Lower leg skin (tissue), 4 donors: ENCODE measurements around the gene TLCD3A. TPM values are rescaled to one million over a fixed set of nuclear protein-coding genes. Genes with fewer than 3 reads are reported as not detected.
"Not testable (repeated sequence)": the region's sequence is repeated elsewhere in the genome, so short reads cannot be mapped to it uniquely, and the experiment has no call there.

Experiments used
- DNase-seq, 2 donors: peaks; one replicate each; pipeline ENCODE4 v3.0.0-alpha.2; 2019; ENCODE audit warnings: low spot score in 2 of 2
- H3K4me3 ChIP-seq: fragments of 200-600 bp; sonication (generic); 2 replicates; pipeline ENCODE4 v1.5.1; 2017; ENCODE audit warnings: mild to moderate bottlenecking, low read depth; ENCODE audit not compliant: poor library complexity, severe bottlenecking
- CTCF ChIP-seq, 3 donors: fragments of 450-650 bp; IDR thresholded peaks; one replicate each; pipeline ENCODE4 v1.5.1; 2016; ENCODE audit warnings: antibody characterized with exemption in 3 of 3, mild to moderate bottlenecking in 3 of 3, moderate library complexity in 2 of 3
- POLR2A ChIP-seq, 2 donors: fragments of 450-650 bp; IDR thresholded peaks; one replicate each; pipeline ENCODE4 v1.6.1; 2016 to 2017; ENCODE audit warnings: antibody characterized with exemption in 2 of 2, mild to moderate bottlenecking in 1 of 2, moderate library complexity in 1 of 2
- whole genome bisulfite sequencing, 2 donors: methylation state at CpG; one replicate each; pipeline ENCODE4 v1.1.5; 2018; 5-methylcytosine and 5-hydroxymethylcytosine counted together
- intact Hi-C: fragments of 100-400 bp; cut with DNase I; formaldehyde crosslinking; loops from one replicate; pipeline ENCODE4 v1.15.0; 2023; ENCODE audit warnings: low total_unique reads
- total RNA-seq, 4 donors: library from RNA; depleted of rRNA; stranded (reverse); fragments of >200 nt; gene quantifications; one replicate each; pipeline ENCODE4 v1.1.0, GENCODE V29; 2016

Gene TLCD3A
- total RNA-seq, 4 donors from 2014 or later, result 75.2 to 111 (median 78.8) TPM

DNA sequence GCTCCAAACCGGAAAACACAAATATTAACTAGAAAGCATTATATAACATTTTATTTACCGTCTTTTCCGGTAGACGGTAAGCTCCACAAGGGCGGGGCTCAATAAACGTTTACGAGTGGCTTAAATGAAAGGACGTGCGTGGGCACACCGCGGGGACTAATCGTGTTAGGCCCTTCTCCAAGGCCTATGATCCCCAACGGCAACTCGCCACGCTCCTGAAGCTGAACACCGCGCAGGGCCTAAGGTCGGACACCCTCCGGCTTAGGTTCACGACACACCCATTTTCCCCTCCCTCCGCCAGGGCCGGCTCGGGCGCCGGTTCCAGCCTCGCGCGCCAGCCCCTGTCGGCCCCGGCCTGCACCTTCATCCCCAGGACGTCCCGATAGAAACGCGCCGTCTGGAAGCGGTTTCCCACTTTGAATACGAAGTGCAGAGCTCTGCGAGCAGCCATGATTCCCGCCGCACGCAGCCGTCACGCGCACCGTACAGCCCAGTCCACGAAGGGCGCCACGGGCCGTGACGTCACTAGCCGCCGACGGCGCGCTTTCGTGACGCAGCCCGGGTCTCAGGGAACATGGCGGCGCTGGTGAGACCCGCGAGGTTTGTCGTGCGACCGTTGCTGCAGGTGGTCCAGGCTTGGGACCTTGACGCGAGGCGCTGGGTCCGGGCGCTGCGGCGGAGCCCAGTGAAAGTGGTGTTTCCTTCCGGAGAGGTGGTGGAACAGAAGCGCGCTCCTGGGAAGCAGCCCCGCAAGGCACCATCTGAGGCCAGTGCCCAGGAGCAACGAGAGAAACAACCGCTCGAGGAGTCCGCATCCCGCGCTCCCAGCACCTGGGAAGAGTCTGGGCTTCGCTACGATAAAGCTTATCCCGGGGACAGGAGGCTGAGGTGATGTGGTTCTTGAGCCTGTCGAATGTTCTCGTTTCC, 49.7 kb downstream of the TLCD3A start, which contains the start of the genes GLOD4 and MRM3:
Gene GLOD4 (minus strand): TSS at position 476 of the 927 bp plus-strand sequence. CDS start 25 bp downstream, at position 451.
Gene MRM3 (plus strand): TSS at position 549 of the 927 bp plus-strand sequence. CDS start 26 bp downstream, at position 575.
- 0% methylated on average over 31 to 78 of the region's 87 CpGs for WGBS, 2 donors
- intact Hi-C loops, result no loop called here

DNA sequence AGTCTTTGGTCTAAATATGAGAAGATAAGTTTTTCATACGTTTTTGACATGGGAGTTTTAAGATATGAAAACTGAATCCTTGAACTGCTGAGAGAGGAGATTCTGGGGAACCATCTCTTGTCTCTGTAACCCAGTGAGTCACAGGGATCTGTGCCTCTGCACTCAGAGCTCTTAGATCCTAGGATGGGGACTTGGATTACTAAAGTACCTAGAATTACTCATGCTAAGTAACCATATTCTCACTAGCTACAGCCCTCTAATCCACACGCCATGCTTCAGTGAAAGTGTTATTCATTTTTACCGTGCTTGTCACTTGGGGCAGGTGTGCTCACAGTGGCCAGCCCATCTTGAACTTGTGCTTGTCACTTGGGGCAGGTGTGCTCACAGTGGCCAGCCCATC, 51.7 kb downstream of the TLCD3A start:
- 73 to 76% methylated on average over 3 of the region's 3 CpGs for WGBS, 2 donors

More for the DNA sequence above, 49.7 kb downstream of the TLCD3A start, which contains the start of the genes GLOD4 and MRM3:
- peak within 1 kb of the TSS; percentile 90 for H3K4me3 ChIP-seq
- peak; percentile 93 to 99 for DNase-seq
- TF ChIP-seq POLR2A (IDR thresholded peaks at IDR 0.05) (no peak), CTCF (IDR thresholded peaks at IDR 0.05) (peak in 1 of 3 donors; percentile 10)

GRCh38 chr17:785901-786300, 53.5 kb downstream of the TLCD3A start:
- DNase-seq, intact Hi-C loops, H3K4me3 ChIP-seq: not testable (repeated sequence)
- WGBS, 2 donors, result 94 to 96% methylated on average over 7 of the region's 7 CpGs

More for the DNA sequence above, 51.7 kb downstream of the TLCD3A start:
- intact Hi-C loops, result no loop called here
- DNase-seq, result peak in 1 of 2 donors; percentile 32
- no peak overlapping the region for H3K4me3 ChIP-seq
- TF ChIP-seq POLR2A (IDR thresholded peaks at IDR 0.05) (no peak), CTCF (IDR thresholded peaks at IDR 0.05) (no peak)

GRCh38 chr17:787641-788221, 55.3 kb downstream of the TLCD3A start:
- TF ChIP-seq CTCF (IDR thresholded peaks at IDR 0.05) (no peak), POLR2A (IDR thresholded peaks at IDR 0.05) (no peak)
- H3K4me3 ChIP-seq, result no peak overlapping the region
- intact Hi-C loops, result no loop called here
- WGBS, 2 donors, result 88 to 93% methylated on average over 12 of the region's 12 CpGs
- DNase-seq, result peak in 1 of 2 donors; percentile 65

DNA sequence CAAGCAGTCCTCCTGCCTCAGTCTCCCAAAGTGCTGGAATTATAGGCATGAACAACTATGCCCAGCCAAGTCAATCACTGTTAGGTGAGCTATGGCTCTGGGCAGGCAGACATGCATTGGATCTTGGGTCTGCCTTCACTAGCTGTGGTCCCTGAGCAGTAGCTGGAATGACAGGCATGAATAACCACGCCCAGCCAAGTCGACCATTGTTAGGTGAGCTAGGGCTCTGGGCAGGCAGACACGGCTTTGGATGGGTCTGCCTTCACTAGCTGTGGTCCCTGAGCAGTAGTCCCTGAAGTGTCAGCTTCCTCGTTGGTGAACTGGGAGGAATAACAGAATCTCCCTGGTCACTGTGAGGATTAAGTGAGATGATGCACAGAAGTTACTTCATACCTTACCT, 56.2 kb downstream of the TLCD3A start:
- 76 to 77% methylated on average over 4 of the region's 4 CpGs for WGBS, 2 donors
- no peak for TF ChIP-seq POLR2A (IDR thresholded peaks at IDR 0.05)
- no peak for TF ChIP-seq CTCF (IDR thresholded peaks at IDR 0.05)
- no peak overlapping the region for H3K4me3 ChIP-seq
- peak in 1 of 2 donors; percentile 80 for DNase-seq
- intact Hi-C loops, result no loop called here
